Gastrocnemius medialis (tissue), 4 donors: ENCODE measurements around the gene ZNF304. TPM values are rescaled to one million over a fixed set of nuclear protein-coding genes. Genes with fewer than 3 reads are reported as not detected.

ENCODE experiments used
- ATAC-seq, 2 donors: fragments of 150-250 bp; one replicate each; pipeline ENCODE4 v1.9.1; 2016
- DNase-seq, 2 donors: peaks; one replicate each; pipeline ENCODE4 v3.0.0-alpha.2; 2019
- H3K27ac ChIP-seq, 4 donors: fragments of 200-600 bp; sonication (generic); 1 replicate in 1 of 4; 2 replicates in 3 of 4; pipeline ENCODE4 v1.5.1; 2016 to 2018; ENCODE audit warnings: mild to moderate bottlenecking in 2 of 4, moderate library complexity in 1 of 4
- H3K27me3 ChIP-seq, 3 donors: fragments of 200-600 bp; sonication (generic) in 2 of 3; 1 replicate in 1 of 3; 2 replicates in 2 of 3; pipeline versions ENCODE4 v1.5.1 to v1.6.0; 2016 to 2019; ENCODE audit warnings: mild to moderate bottlenecking in 1 of 3, moderate library complexity in 1 of 3
- H3K36me3 ChIP-seq, 2 donors: fragments of 200-600 bp; sonication (generic) in 1 of 2; one replicate each; pipeline ENCODE4 v1.5.1; 2017 to 2018
- H3K4me1 ChIP-seq, 2 donors: fragments of 200-600 bp; sonication (generic) in 1 of 2; one replicate each; pipeline ENCODE4 v1.5.1; 2016 to 2017; ENCODE audit warnings: mild to moderate bottlenecking in 2 of 2
- H3K4me3 ChIP-seq, 4 donors: fragments of 200-600 bp; sonication (generic) in 3 of 4; 1 replicate in 1 of 4; 2 replicates in 3 of 4; pipeline ENCODE4 v1.5.1; 2016 to 2019; ENCODE audit warnings: mild to moderate bottlenecking in 2 of 4
- H3K9me3 ChIP-seq, 3 donors: fragments of 200-600 bp; sonication (generic) in 2 of 3; 1 replicate in 1 of 3; 2 replicates in 2 of 3; pipeline ENCODE4 v1.5.1; 2016 to 2019
- CTCF ChIP-seq, 5 experiments: fragments of 450-650 bp in 3 of 5; fragments of 200-600 bp in 2 of 5; sonication (generic) in 2 of 5; IDR thresholded peaks in 4 of 5; conservative IDR thresholded peaks in 1 of 5; 1 replicate in 4 of 5; 2 replicates in 1 of 5; pipeline ENCODE4 v1.5.1; 2016 to 2019; ENCODE audit warnings: antibody characterized with exemption in 5 of 5, mild to moderate bottlenecking in 3 of 5, moderate library complexity in 3 of 5
- POLR2A ChIP-seq, 2 donors: fragments of 450-650 bp; IDR thresholded peaks; one replicate each; pipeline ENCODE4 v1.6.1; 2017; ENCODE audit warnings: antibody characterized with exemption in 2 of 2, mild to moderate bottlenecking in 2 of 2, moderate library complexity in 2 of 2
- in situ Hi-C, 4 donors: fragments of 200-750 bp; cut with MboI; loops; one replicate each; pipeline versions ENCODE4 v1.15.0 to v1.8.0; 2017; ENCODE audit warnings: low sequenced_read_pairs in 4 of 4
- intact Hi-C: fragments of 100-400 bp; cut with DNase I; formaldehyde crosslinking; loops from one replicate; pipeline ENCODE4 v1.15.1; 2023; ENCODE audit warnings: low total_unique reads
- total RNA-seq, 4 donors: library from RNA; depleted of rRNA; stranded (reverse); fragments of >200 nt; gene quantifications; one replicate each; pipeline versions ENCODE4 v1.1.0 to v1.2.3, GENCODE V29; 2016

The ZNF304 gene
- total RNA-seq, 4 donors from 2014 or later, result 4.1 to 6.5 (median 4.8) TPM

DNA sequence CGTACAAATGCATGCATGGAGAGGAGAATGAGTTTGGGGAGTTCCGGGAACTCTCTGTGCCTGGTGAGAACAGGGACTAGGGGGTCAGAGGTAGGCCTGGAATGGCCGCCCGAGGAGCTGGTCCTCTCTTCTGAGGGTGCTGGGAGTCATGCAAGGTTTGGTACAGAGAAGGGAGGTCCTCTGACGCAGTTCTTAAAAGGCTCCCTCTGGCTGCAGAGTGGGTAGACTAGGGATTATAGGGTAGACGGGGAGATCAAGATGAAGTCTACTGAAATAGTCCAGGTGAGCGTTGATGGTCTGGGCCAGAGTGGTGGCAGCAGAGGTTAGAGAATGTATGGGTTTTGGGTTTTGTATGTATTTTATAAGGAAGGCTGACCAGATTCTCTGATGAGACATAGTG lies 796 bp downstream of the ZNF304 start:
- Histone ChIP-seq H3K4me3 (peak overlapping the region; percentile 77 to 99 (median 93)), H3K36me3 (peaks cover 0 to 40% of the 10 kb centered on the region in 2 donors), H3K9me3 (no peaks in the 10 kb centered on the region), H3K27ac (peak overlapping the region; percentile 78 to 96 (median 92)), H3K4me1 (peaks cover 22 to 29% of the 10 kb centered on the region in 2 donors), H3K27me3 (no peaks in the 10 kb centered on the region)
- no peak for TF ChIP-seq CTCF (IDR thresholded peaks at IDR 0.05 in 4 of 5, conservative IDR thresholded peaks at IDR 0.05 in 1 of 5)
- TF ChIP-seq POLR2A (IDR thresholded peaks at IDR 0.05), result no peak
- no peak for ATAC-seq
- in situ Hi-C loops, result loop anchor here in 1 of 4 donors (5.0 kb wide), 1 partner anchor 70 kb away; the partner anchor contains the start of gene ZNF460
- intact Hi-C loops, result loop anchor here (1.0 to 5.0 kb wide), 3 partner anchors 11 to 73 kb away; partner anchors contain the start of genes TRAPPC2B, ZNF547 and ZNF548
- DNase-seq, result no peak

DNA sequence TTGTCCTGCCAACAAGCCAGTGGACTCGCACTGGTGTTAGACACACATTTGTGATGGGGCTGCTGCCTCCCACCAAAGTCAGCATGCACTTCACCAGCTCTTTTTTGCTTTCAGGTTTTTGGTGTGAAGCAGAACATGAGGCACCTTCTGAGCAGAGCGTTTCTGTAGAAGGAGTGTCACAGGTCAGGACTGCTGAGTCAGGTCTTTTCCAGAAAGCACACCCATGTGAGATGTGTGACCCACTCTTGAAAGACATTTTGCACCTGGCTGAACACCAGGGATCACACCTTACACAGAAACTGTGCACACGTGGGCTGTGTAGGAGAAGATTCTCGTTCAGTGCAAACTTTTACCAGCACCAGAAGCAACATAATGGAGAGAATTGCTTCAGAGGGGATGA lies 4.8 kb downstream of the ZNF304 start:
- H3K4me3 ChIP-seq, result no peak overlapping the region
- no peak for ATAC-seq
- peaks cover 16 to 24% of the 10 kb centered on the region in 2 donors for H3K4me1 ChIP-seq
- in situ Hi-C loops, result no loop called here
- no peaks in the 10 kb centered on the region for H3K27me3 ChIP-seq
- H3K27ac ChIP-seq, result no peak overlapping the region
- peaks cover 8 to 60% of the 10 kb centered on the region in 2 donors for H3K36me3 ChIP-seq
- DNase-seq, result no peak
- H3K9me3 ChIP-seq, result no peaks in the 10 kb centered on the region
- intact Hi-C loops, result no loop called here
- no peak for TF ChIP-seq POLR2A (IDR thresholded peaks at IDR 0.05)

GRCh38 chr19:57357406-57357805 lies 6.3 kb downstream of the ZNF304 start:
- H3K4me1 ChIP-seq, result peaks cover 8 to 20% of the 10 kb centered on the region in 2 donors
- no peaks in the 10 kb centered on the region for H3K27me3 ChIP-seq
- intact Hi-C loops, result no loop called here
- in situ Hi-C loops, result no loop called here
- H3K9me3 ChIP-seq, result no peaks in the 10 kb centered on the region
- no peak overlapping the region for H3K4me3 ChIP-seq
- peaks cover 8 to 60% of the 10 kb centered on the region in 2 donors for H3K36me3 ChIP-seq
- peak overlapping the region in 1 of 4 donors; percentile 64 for H3K27ac ChIP-seq
- no peak for DNase-seq
- TF ChIP-seq CTCF (IDR thresholded peaks at IDR 0.05 in 4 of 5, conservative IDR thresholded peaks at IDR 0.05 in 1 of 5) (no peak), POLR2A (IDR thresholded peaks at IDR 0.05) (no peak)
- ATAC-seq, result no peak

GRCh38 chr19:57359300-57359699 lies 8.2 kb downstream of the ZNF304 start:
- Histone ChIP-seq H3K36me3 (peaks cover 8 to 46% of the 10 kb centered on the region in 2 donors), H3K27ac (peak overlapping the region in 1 of 4 donors; percentile 64), H3K4me1 (peaks cover 9 to 20% of the 10 kb centered on the region in 2 donors), H3K27me3 (no peaks in the 10 kb centered on the region), H3K4me3 (no peak overlapping the region), H3K9me3 (no peaks in the 10 kb centered on the region)
- in situ Hi-C loops, result no loop called here
- intact Hi-C loops, result no loop called here
- TF ChIP-seq CTCF (IDR thresholded peaks at IDR 0.05 in 4 of 5, conservative IDR thresholded peaks at IDR 0.05 in 1 of 5) (no peak), POLR2A (IDR thresholded peaks at IDR 0.05) (no peak)
- no peak for DNase-seq
- ATAC-seq, result no peak

DNA sequence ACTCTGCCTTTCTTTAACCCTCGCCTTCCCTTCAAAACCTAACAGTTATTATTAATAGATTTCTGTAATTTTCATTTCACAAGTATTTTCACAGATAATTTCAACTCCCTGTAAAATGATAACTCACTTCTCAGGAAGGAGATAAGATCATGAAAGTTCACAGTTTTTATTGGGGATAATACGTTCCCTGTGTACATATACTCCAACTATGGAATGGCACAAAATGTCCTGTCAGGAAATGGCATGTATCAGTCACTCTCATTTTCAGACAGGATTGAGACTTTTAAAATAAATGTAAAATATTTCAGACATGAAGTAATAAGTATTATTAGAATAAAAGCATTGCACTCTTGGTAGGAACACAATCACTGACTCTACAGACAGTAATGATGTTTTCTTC lies 11.3 kb downstream of the ZNF304 start:
- in situ Hi-C loops, result no loop called here

More for the DNA sequence above, 11.3 kb downstream of the ZNF304 start:
- ATAC-seq, result no peak
- no peaks in the 10 kb centered on the region for H3K27me3 ChIP-seq
- no peak for DNase-seq
- peak overlapping the region; percentile 86 to 98 (median 94) for H3K27ac ChIP-seq
- peaks cover 12 to 30% of the 10 kb centered on the region in 2 donors for H3K4me1 ChIP-seq
- no peaks in the 10 kb centered on the region for H3K9me3 ChIP-seq
- intact Hi-C loops, result loop anchor here (2.0 to 5.0 kb wide), 3 partner anchors 48 to 170 kb away; partner anchors contain the start of genes ZNF17, ZNF264 and ZNF749
- TF ChIP-seq POLR2A (IDR thresholded peaks at IDR 0.05) (no peak), CTCF (IDR thresholded peaks at IDR 0.05 in 4 of 5, conservative IDR thresholded peaks at IDR 0.05 in 1 of 5) (no peak)
- H3K36me3 ChIP-seq, result peaks cover 3 to 18% of the 10 kb centered on the region in 2 donors
- H3K4me3 ChIP-seq, result peak overlapping the region; percentile 54 to 93 (median 67)
